CD14-positive monocyte (primary cell): ENCODE results near the gene DNAJC2. TPM values are rescaled to one million over a fixed set of nuclear protein-coding genes. Genes with fewer than 3 reads are reported as not detected.

Experiments used
- DNase-seq, 3 donors: peaks; one replicate each; pipeline ENCODE4 v3.0.0-alpha.2; 2011 to 2022
- H2AFZ ChIP-seq: 2 replicates; pipeline ENCODE4 v1.6.0; 2012; ENCODE audit warnings: mild to moderate bottlenecking, low read depth, low read length, inconsistent platforms; ENCODE audit not compliant: insufficient read depth, poor library complexity, severe bottlenecking
- H3K27ac ChIP-seq, 2 donors: 1 replicate in 1 of 2; 2 replicates in 1 of 2; pipeline ENCODE4 v1.5.1; 2012 to 2013; ENCODE audit warnings: low read length in 2 of 2, control low read depth in 1 of 2, inconsistent platforms in 1 of 2, low read depth in 1 of 2, mild to moderate bottlenecking in 1 of 2
- H3K27me3 ChIP-seq, 2 donors: one replicate each; pipeline versions ENCODE4 v1.6.0 to v1.6.1; 2011 to 2013; ENCODE audit warnings: low read length in 2 of 2; ENCODE audit not compliant: control insufficient read depth in 2 of 2, insufficient read depth in 2 of 2
- H3K36me3 ChIP-seq, 2 donors: replicated peaks in 1 of 2; 1 replicate in 1 of 2; 2 replicates in 1 of 2; pipeline versions ENCODE4 v1.5.1 to v1.6.1; 2012 to 2013; ENCODE audit warnings: low read length in 2 of 2, control low read depth in 1 of 2, inconsistent platforms in 1 of 2, mild to moderate bottlenecking in 1 of 2; ENCODE audit not compliant: insufficient read depth in 2 of 2, control insufficient read depth in 1 of 2
- H3K4me1 ChIP-seq, 2 donors: 1 replicate in 1 of 2; 2 replicates in 1 of 2; pipeline versions ENCODE4 v1.5.1 to v1.6.1; 2012 to 2013; ENCODE audit warnings: low read length in 2 of 2, control low read depth in 1 of 2, inconsistent platforms in 1 of 2, mild to moderate bottlenecking in 1 of 2, moderate library complexity in 1 of 2; ENCODE audit not compliant: insufficient read depth in 2 of 2, control insufficient read depth in 1 of 2
- H3K4me2 ChIP-seq: replicated peaks from 2 replicates; pipeline ENCODE3; 2012; ENCODE audit warnings: low read length, moderate library complexity, mild to moderate bottlenecking; ENCODE audit not compliant: poor library complexity, severe bottlenecking; ENCODE audit errors: extremely low read depth
- H3K4me3 ChIP-seq, 3 experiments: fragments of 200-600 bp in 1 of 3; sonication (generic) in 1 of 3; replicated peaks in 1 of 3; 1 replicate in 2 of 3; 2 replicates in 1 of 3; pipeline ENCODE4 v1.5.1; 2011 to 2013; ENCODE audit warnings: low read length in 3 of 3, mild to moderate bottlenecking in 3 of 3, control low read depth in 2 of 3, low read depth in 2 of 3, inconsistent platforms in 1 of 3, moderate library complexity in 1 of 3
- H3K79me2 ChIP-seq: 2 replicates; pipeline ENCODE4 v1.6.0; 2012; ENCODE audit warnings: mild to moderate bottlenecking, control low read depth, inconsistent platforms, low read length, moderate library complexity; ENCODE audit not compliant: insufficient read depth
- H3K9ac ChIP-seq: 2 replicates; pipeline ENCODE4 v1.6.0; 2017; ENCODE audit warnings: low read length, mild to moderate bottlenecking; ENCODE audit not compliant: insufficient read depth, poor library complexity, severe bottlenecking
- H3K9me3 ChIP-seq, 2 donors: replicated peaks in 1 of 2; 1 replicate in 1 of 2; 2 replicates in 1 of 2; pipeline versions ENCODE4 v1.5.1 to v1.6.1; 2012 to 2013; ENCODE audit warnings: low read length in 2 of 2, control low read depth in 1 of 2; ENCODE audit not compliant: control insufficient read depth in 1 of 2, insufficient read depth in 1 of 2
- H4K20me1 ChIP-seq: 2 replicates; pipeline ENCODE4 v1.6.0; 2012; ENCODE audit warnings: mild to moderate bottlenecking, low read length, control low read depth, moderate library complexity; ENCODE audit not compliant: insufficient read depth
- H3K27ac Mint-ChIP-seq, 7 donors: one replicate each; pipeline ENCODE4 v1.8.0; 2020; ENCODE audit warnings: mild to moderate bottlenecking in 7 of 7, mixed read lengths in 7 of 7, moderate library complexity in 6 of 7, inconsistent platforms in 2 of 7
- H3K27me3 Mint-ChIP-seq, 3 donors: one replicate each; pipeline ENCODE4 v1.8.0; 2021 to 2022; ENCODE audit warnings: low read depth in 3 of 3, mild to moderate bottlenecking in 3 of 3, mixed read lengths in 3 of 3, moderate library complexity in 3 of 3, inconsistent platforms in 1 of 3
- H3K36me3 Mint-ChIP-seq, 2 donors: one replicate each; pipeline ENCODE4 v1.8.0; 2020; ENCODE audit warnings: mixed read lengths in 2 of 2, inconsistent platforms in 1 of 2, mild to moderate bottlenecking in 1 of 2
- H3K4me1 Mint-ChIP-seq: one replicate; pipeline ENCODE4 v1.8.0; 2020; ENCODE audit warnings: mild to moderate bottlenecking, mixed read lengths
- H3K4me3 Mint-ChIP-seq, 2 donors: one replicate each; pipeline ENCODE4 v1.8.0; 2020; ENCODE audit warnings: mild to moderate bottlenecking in 2 of 2, mixed read lengths in 2 of 2, moderate library complexity in 1 of 2
- H3K9me3 Mint-ChIP-seq, 7 donors: one replicate each; pipeline ENCODE4 v1.8.0; 2020 to 2022; ENCODE audit warnings: mixed read lengths in 7 of 7, mild to moderate bottlenecking in 6 of 7, moderate library complexity in 6 of 7, inconsistent platforms in 2 of 7
- WGBS: methylation state at CpG from one replicate; pipeline ENCODE4 v1.1.5; 2013; ENCODE audit warnings: missing lambda C conversion rate; ENCODE audit not compliant: insufficient coverage; 5-methylcytosine and 5-hydroxymethylcytosine counted together
- intact Hi-C, 2 donors: fragments of 100-400 bp; cut with micrococcal nuclease; formaldehyde crosslinking; loops; one replicate each; pipeline versions ENCODE4 v1.15.0 to v1.15.1; 2023
- polyA plus RNA-seq, 3 donors: library from polyadenylated mRNA; depleted of rRNA in 1 of 3; unstranded in 2 of 3; stranded (reverse) in 1 of 3; fragments of 300-500 nt in 2 of 3; fragments of >200 nt in 1 of 3; fragmentation: Illumina TruSeq in 2 of 3; gene quantifications; 1 replicate in 2 of 3; 2 replicates in 1 of 3; pipeline ENCODE4 v1.2.3, GENCODE V29; 2012 to 2021
- TF ChIP-seq, protein P1 (sequence below): fragments of 200-600 bp; IDR thresholded peaks from one replicate; pipeline ENCODE4 v1.8.0; 2022; ENCODE audit warnings: antibody characterized with exemption, mild to moderate bottlenecking

The DNAJC2 gene
- polyA plus RNA-seq, 3 donors: 5.6 to 18.6 (median 8.8) TPM

DNA sequence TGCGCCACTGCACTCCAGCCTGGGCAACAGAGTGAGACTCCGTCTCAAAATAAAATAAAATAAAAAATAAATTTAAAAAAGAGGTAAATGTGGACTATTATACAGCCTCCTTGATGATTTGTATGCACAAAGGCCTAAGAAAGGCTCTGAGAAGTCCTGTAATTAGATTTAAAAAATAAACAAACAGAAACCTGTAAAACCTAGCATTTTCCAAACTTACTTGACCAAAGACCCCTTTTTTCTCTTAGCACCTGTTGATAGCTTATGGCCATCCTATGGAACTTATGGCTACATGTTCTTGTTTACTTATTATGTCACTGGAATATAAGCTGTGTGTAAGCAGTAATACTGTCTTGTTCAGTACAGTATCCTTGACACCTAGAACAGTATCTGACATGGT lies 5.7 kb downstream of the DNAJC2 start:
- H3K9me3 Mint-ChIP-seq: no peaks in the 10 kb centered on the region

DNA sequence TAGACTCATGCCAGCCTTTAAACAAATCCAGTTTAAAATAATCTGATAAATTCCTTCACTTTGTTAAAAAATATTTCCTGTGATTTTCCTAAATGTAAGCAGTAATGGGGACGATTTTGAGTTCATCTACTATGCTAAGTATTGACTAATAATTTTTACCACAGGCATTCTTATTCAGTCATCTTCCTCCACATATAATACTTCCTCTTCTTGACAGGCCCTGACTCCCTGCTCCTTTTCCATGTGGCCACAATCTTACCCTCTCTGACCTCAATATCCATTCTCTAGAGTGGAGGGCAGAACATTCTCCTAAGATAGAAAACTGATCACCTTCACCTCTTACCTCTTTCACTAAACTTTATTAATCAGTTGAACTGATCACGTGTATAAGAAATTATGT lies 7.8 kb downstream of the DNAJC2 start:
- intact Hi-C loops: no loop called here
- Histone ChIP-seq H4K20me1 (no peaks in the 10 kb centered on the region), H3K36me3 (peaks cover 71 to 90% of the 10 kb centered on the region in 2 donors), H3K79me2 (peaks cover 68% of the 10 kb centered on the region), H3K4me1 (no peaks in the 10 kb centered on the region), H3K4me3 (no peak overlapping the region), H3K9me3 (no peaks in the 10 kb centered on the region), H3K4me2 (no peak overlapping the region), H3K9ac (no peak overlapping the region), H3K27me3 (no peaks in the 10 kb centered on the region), H3K27ac (no peak overlapping the region), H2AFZ (no peak overlapping the region)
- WGBS: no CpG with 5 or more reads among the region's 2 CpGs
- Mint-ChIP-seq H3K36me3 (peaks cover 64 to 84% of the 10 kb centered on the region in 2 donors), H3K27ac (peak overlapping the region in 3 of 7 donors; percentile 0 to 68 (median 66)), H3K27me3 (no peaks in the 10 kb centered on the region), H3K4me1 (peaks cover 10% of the 10 kb centered on the region), H3K4me3 (no peak overlapping the region), H3K9me3 (no peaks in the 10 kb centered on the region)
- no peak for DNase-seq
- TF ChIP-seq, protein P1, sequence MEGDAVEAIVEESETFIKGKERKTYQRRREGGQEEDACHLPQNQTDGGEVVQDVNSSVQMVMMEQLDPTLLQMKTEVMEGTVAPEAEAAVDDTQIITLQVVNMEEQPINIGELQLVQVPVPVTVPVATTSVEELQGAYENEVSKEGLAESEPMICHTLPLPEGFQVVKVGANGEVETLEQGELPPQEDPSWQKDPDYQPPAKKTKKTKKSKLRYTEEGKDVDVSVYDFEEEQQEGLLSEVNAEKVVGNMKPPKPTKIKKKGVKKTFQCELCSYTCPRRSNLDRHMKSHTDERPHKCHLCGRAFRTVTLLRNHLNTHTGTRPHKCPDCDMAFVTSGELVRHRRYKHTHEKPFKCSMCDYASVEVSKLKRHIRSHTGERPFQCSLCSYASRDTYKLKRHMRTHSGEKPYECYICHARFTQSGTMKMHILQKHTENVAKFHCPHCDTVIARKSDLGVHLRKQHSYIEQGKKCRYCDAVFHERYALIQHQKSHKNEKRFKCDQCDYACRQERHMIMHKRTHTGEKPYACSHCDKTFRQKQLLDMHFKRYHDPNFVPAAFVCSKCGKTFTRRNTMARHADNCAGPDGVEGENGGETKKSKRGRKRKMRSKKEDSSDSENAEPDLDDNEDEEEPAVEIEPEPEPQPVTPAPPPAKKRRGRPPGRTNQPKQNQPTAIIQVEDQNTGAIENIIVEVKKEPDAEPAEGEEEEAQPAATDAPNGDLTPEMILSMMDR: no peak

More for the DNA sequence above, 5.7 kb downstream of the DNAJC2 start:
- H3K9ac ChIP-seq: no peak overlapping the region
- WGBS: no CpG with 5 or more reads among the region's 2 CpGs
- no peak overlapping the region for H3K4me3 Mint-ChIP-seq
- no peak overlapping the region for H3K27ac ChIP-seq
- H3K4me1 Mint-ChIP-seq: peaks cover 17% of the 10 kb centered on the region
- intact Hi-C loops: no loop called here
- peaks cover 68 to 74% of the 10 kb centered on the region in 2 donors for H3K36me3 ChIP-seq
- peaks cover 8 to 10% of the 10 kb centered on the region in 2 donors for H3K4me1 ChIP-seq
- no peak overlapping the region for H3K27ac Mint-ChIP-seq
- H3K79me2 ChIP-seq: peaks cover 74% of the 10 kb centered on the region
- no peak for DNase-seq
- no peaks in the 10 kb centered on the region for H3K27me3 Mint-ChIP-seq
- H3K36me3 Mint-ChIP-seq: peaks cover 54 to 72% of the 10 kb centered on the region in 2 donors
- H2AFZ ChIP-seq: no peak overlapping the region
- H3K9me3 ChIP-seq: no peaks in the 10 kb centered on the region
- H3K4me3 ChIP-seq: no peak overlapping the region
- no peak overlapping the region for H3K4me2 ChIP-seq
- no peaks in the 10 kb centered on the region for H3K27me3 ChIP-seq
- no peaks in the 10 kb centered on the region for H4K20me1 ChIP-seq
- TF ChIP-seq, protein P1: no peak
